ENCODE results near the gene SKA2.
"Not testable (repeated sequence)": the region's sequence is repeated elsewhere in the genome, so short reads cannot be mapped to it uniquely, and the experiment has no call there.

SKA2 gene

DNA sequence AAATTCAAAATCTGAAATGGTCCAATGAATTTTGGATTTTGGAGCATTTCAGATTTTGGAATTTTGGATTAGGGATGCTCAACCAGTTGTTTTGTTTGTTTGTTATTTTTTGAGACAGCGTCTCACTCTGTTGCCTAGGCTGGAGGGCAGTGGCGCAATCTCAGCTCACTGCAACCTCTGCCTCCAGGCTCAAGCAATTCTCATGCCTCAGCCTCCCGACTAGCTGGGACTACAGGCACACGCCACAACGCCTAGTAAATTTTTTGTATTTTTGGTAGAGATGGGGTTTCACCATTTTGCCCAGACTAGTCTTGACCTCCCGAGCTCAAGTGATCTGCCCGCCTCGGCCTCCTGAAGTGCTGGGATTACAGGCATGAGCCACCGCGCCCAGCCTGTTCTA, 16.6 kb downstream of the SKA2 start:
- H3K4me1 ChIP-seq (ENCODE audit: insufficient read depth, low read length); H3K9ac ChIP-seq (ENCODE audit: low read depth, low read length); H3K36me3 ChIP-seq (ENCODE audit: insufficient read depth, low read length); H3K9me3 ChIP-seq (ENCODE audit: control insufficient read depth, insufficient read depth, low read length): not testable (repeated sequence)

DNA sequence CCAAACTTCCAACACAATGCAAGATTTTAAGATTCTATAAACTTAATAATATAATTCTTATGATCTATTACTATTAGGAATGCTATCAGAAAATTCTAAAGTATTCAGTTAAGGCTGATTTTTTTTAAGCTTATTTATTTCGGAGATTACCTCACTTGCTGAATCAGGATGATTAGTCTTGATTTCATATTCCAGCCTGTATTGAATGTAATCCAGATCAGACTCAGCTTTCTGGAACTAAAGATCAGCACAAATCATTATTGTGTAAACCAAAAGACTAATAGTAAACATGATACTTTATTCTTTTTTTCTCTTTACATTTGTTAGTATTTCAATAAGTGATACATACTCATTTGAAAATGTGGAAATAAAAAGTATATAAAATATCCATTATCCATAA, 23.9 kb downstream of the SKA2 start:
- no peak overlapping the region for H3K9ac ChIP-seq (ENCODE audit: low read depth, low read length)
- peaks cover 5% of the 10 kb centered on the region; the same call in 1 of the 2 replicates for H3K36me3 ChIP-seq (ENCODE audit: insufficient read depth, low read length)

DNA sequence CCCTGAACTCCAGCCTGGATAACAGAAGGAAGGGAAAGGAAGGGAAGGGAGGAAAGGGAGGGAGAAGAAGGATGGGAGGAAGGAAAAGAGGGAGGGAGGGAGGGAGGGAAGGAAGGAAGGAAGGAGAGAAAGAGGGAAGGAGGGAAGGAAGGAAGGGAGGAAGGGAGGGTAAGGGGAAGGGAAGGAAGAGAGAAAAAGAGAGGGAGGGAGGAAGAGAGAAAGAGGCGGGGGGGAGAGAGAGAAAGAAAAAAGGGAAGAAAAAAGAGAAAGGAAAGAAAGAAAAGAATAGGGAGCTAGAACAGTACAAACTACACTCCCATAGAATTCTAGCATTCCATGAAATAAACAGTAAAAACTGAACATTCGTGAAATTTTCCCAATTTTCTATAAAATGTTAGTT, 25.2 kb downstream of the SKA2 start:
- Histone ChIP-seq H3K36me3 (ENCODE audit: insufficient read depth, low read length) (peaks cover 5% of the 10 kb centered on the region; the same call in 1 of the 2 replicates), H3K4me1 (ENCODE audit: insufficient read depth, low read length) (no peaks in the 10 kb centered on the region), H3K9me3 (ENCODE audit: control insufficient read depth, insufficient read depth, low read length) (no peaks in the 10 kb centered on the region), H3K9ac (ENCODE audit: low read depth, low read length) (no peak overlapping the region)

More for the DNA sequence above, 23.9 kb downstream of the SKA2 start:
- Histone ChIP-seq H3K4me1 (ENCODE audit: insufficient read depth, low read length) (no peaks in the 10 kb centered on the region), H3K9me3 (ENCODE audit: control insufficient read depth, insufficient read depth, low read length) (no peaks in the 10 kb centered on the region)

DNA sequence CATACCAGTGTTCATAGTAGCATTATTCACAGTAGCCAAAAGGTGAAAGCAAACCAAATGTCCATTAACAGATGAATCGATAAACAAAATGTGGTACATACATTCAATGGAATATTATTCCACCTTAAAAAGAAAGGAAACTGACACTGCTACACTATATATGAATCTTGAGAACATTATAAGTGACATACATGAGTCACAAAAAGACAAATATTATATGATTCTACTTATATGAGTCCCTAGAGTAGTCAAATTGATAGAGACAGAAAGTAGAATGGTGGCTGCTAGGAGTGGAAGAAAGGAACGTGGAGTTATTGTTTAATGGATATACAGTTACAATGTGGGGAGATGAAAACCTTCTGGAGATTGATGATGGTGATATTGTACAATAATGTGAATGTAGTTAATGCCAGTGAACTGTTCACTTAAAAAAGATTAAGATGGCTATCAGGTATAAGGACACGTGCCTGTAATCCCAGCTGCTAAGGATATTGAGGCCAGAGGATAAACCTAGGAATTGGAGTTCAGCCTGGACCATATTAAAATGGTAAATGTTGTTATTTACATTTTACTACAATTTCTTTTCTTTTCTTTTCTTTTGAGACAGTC, 28.1 kb downstream of the SKA2 start:
- Histone ChIP-seq H3K9ac (ENCODE audit: low read depth, low read length) (no peak overlapping the region), H3K36me3 (ENCODE audit: insufficient read depth, low read length) (peaks cover 5% of the 10 kb centered on the region; the same call in 1 of the 2 replicates), H3K9me3 (ENCODE audit: control insufficient read depth, insufficient read depth, low read length) (no peaks in the 10 kb centered on the region), H3K4me1 (ENCODE audit: insufficient read depth, low read length) (no peaks in the 10 kb centered on the region)

DNA sequence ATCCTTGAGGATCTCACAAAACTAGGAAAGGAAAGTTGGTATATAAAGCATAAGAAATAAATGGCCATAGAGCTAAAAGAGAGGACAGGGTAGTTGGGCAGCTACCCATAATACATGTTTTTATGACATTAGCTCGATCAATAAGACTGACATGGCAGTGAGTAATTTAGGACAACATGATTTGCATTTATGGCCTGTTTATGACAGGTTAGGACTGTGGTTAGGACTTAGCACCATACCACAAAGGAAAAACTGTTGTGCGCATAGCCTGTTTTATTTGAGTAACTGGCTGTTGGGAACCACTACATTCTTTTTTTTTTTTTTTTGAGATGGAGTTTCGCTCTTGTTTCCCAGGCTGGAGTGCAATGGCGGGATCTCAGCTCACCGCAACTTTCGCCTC, 30.3 kb downstream of the SKA2 start:
- Histone ChIP-seq H3K9ac (ENCODE audit: low read depth, low read length) (no peak overlapping the region), H3K36me3 (ENCODE audit: insufficient read depth, low read length) (peaks cover 11% of the 10 kb centered on the region), H3K4me1 (ENCODE audit: insufficient read depth, low read length) (no peaks in the 10 kb centered on the region), H3K9me3 (ENCODE audit: control insufficient read depth, insufficient read depth, low read length) (no peaks in the 10 kb centered on the region)

DNA sequence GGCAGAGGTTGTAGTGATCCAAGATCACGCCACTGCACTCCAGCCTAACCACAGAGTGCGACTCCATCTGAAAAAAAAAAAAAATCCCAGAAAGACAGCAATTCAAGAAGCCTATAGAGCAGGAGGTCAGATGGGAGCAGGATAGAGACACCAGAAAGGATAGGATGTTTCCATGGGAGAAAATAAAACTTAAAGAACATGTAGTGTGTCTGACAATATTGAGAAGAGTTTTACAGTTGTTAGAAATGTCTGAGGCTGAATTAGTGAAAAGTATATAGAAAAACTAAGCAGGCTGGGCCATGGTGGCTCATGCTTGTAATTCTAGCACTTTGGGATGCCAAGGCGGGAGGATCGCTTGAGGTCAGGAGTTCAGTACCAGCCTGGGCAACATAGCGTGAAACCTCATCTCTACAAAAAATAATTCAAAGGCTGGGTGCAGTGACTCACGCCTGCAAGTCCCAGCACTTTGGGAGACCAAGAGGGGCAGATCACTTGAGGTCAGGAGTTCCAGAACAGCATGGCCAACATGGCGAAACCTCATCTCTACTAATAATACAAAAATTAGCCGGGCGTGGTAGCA, 33.0 kb downstream of the SKA2 start:
- Histone ChIP-seq H3K9ac (ENCODE audit: low read depth, low read length) (no peak overlapping the region), H3K9me3 (ENCODE audit: control insufficient read depth, insufficient read depth, low read length) (no peaks in the 10 kb centered on the region), H3K4me1 (ENCODE audit: insufficient read depth, low read length) (no peaks in the 10 kb centered on the region), H3K36me3 (ENCODE audit: insufficient read depth, low read length) (peaks cover 6% of the 10 kb centered on the region)

DNA sequence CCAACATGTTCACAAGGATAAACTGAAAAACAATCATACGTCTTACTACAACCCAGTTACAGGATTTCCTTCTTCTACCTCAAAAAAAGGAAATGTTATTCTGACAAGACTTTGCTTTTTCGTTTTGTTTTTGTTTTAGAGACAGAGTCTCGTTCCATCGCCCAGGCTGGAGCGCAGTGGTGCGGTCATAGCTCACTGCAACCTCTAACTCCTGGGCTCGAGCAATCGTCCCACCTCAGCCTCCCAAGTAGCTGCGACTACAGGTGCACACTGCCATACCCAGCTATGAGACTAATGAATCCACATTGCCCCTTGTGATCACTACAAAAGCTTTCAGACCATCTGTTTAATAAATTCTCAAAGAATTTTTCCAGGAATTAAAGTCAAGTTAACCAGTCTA, 39.5 kb downstream of the SKA2 start:
- Histone ChIP-seq H3K4me1 (ENCODE audit: insufficient read depth, low read length) (no peaks in the 10 kb centered on the region), H3K9ac (ENCODE audit: low read depth, low read length) (no peak overlapping the region), H3K36me3 (ENCODE audit: insufficient read depth, low read length) (peaks cover 9% of the 10 kb centered on the region), H3K9me3 (ENCODE audit: control insufficient read depth, insufficient read depth, low read length) (no peaks in the 10 kb centered on the region)

DNA sequence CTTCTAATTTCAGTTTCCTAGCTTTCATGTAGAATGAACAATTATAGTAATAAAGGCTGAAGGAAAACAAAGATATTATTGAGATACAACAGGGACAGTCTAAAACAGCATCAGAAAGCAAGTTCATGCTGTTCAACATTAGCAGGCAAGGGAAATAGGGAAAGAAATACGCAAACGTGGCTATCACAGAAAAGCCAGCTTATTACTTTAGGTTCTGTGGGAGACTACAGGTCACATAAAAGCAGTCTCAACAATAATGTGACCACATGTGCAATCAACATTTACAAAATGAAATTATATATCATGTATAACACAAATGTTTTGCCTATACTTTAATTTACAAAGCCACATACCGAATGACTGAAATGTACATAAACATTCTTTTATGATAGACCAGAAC, 43.4 kb downstream of the SKA2 start:
- no peaks in the 10 kb centered on the region for H3K4me1 ChIP-seq (ENCODE audit: insufficient read depth, low read length)
- H3K9me3 ChIP-seq (ENCODE audit: control insufficient read depth, insufficient read depth, low read length) = no peaks in the 10 kb centered on the region
- H3K9ac ChIP-seq (ENCODE audit: low read depth, low read length) = no peak overlapping the region
- 0 out of 2 replicates have a peak, but pooled peaks cover 4% of the 10 kb centered on the region for H3K36me3 ChIP-seq (ENCODE audit: insufficient read depth, low read length)

DNA sequence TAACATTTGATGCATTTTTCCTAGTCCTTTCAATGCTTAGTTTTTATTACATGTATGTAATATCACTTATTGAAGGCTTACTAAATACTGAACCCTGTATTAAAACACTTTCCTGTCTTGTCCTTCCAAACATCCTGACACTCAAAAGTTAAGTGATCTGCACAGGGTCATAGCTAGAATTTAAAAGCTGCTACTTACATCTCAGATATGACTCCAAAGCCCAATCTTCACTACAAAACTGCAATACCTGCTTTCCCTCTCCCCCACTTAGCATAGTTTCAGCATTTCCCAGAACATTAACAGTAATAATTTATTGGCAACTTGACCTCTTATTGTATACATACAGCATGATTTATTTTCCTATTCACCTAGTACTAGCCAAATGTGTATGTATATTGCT, 44.0 kb downstream of the SKA2 start:
- Histone ChIP-seq H3K9ac (ENCODE audit: low read depth, low read length) (no peak overlapping the region), H3K4me1 (ENCODE audit: insufficient read depth, low read length) (no peaks in the 10 kb centered on the region), H3K36me3 (ENCODE audit: insufficient read depth, low read length) (0 out of 2 replicates have a peak, but pooled peaks cover 4% of the 10 kb centered on the region), H3K9me3 (ENCODE audit: control insufficient read depth, insufficient read depth, low read length) (no peaks in the 10 kb centered on the region)

DNA sequence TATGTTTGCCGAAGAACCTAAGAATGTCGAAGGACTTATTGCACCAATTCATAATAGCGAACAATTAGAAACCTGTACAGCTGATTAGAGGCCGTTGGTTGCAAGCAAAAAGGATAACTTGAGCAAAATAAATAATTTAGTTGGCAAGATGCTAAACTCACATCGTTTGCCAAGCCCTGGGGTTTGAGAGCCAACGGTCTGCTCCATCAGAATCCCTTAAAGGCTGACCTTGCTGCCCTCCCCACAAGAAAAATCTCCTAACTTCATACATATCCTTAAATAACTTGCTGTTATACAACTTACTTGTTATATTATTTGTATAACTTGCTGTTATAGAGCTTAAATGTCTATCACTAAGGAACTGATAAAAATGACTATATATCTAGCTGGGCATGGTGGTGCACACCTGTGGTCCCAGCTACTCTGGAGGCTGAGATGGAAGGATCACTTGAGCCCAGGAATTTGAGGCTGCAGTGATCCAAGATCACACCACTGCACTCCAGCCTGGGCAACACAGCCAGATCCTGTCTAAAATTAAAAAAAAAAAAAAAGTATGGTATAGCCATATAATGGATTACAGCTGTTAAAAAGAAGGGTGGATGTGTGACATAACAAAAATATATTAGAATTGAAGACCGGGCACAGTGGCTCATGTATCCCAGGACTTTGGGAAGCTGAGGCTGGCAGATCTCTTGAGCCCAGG, 46.4 kb downstream of the SKA2 start:
- H3K9ac ChIP-seq (ENCODE audit: low read depth, low read length) = no peak overlapping the region
- H3K36me3 ChIP-seq (ENCODE audit: insufficient read depth, low read length) = peaks cover 3% of the 10 kb centered on the region; the same call in 1 of the 2 replicates
- H3K4me1 ChIP-seq (ENCODE audit: insufficient read depth, low read length) = no peaks in the 10 kb centered on the region
- no peaks in the 10 kb centered on the region for H3K9me3 ChIP-seq (ENCODE audit: control insufficient read depth, insufficient read depth, low read length)

DNA sequence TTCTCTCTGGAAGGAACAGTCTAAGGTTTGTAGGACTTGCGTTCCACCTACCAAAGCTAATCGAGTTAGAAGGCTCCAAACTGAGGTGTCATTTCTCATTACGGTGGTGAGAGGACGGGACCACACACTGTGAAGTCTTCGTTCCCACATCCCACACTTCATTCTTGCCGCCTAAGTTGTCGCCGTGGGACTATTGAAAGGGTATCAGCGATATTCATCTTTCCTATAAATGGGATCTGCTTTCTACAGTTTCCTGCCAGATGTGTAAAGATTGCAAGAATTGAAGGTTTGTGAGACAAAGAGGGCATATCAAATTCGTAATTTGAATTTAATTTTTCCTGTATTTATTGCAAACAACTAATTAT, 47.7 kb downstream of the SKA2 start:
- Histone ChIP-seq H3K9me3 (ENCODE audit: control insufficient read depth, insufficient read depth, low read length) (no peaks in the 10 kb centered on the region), H3K4me1 (ENCODE audit: insufficient read depth, low read length) (no peaks in the 10 kb centered on the region), H3K9ac (ENCODE audit: low read depth, low read length) (peak overlapping the region; percentile 75), H3K36me3 (ENCODE audit: insufficient read depth, low read length) (peaks cover 3% of the 10 kb centered on the region; the same call in 1 of the 2 replicates)

DNA sequence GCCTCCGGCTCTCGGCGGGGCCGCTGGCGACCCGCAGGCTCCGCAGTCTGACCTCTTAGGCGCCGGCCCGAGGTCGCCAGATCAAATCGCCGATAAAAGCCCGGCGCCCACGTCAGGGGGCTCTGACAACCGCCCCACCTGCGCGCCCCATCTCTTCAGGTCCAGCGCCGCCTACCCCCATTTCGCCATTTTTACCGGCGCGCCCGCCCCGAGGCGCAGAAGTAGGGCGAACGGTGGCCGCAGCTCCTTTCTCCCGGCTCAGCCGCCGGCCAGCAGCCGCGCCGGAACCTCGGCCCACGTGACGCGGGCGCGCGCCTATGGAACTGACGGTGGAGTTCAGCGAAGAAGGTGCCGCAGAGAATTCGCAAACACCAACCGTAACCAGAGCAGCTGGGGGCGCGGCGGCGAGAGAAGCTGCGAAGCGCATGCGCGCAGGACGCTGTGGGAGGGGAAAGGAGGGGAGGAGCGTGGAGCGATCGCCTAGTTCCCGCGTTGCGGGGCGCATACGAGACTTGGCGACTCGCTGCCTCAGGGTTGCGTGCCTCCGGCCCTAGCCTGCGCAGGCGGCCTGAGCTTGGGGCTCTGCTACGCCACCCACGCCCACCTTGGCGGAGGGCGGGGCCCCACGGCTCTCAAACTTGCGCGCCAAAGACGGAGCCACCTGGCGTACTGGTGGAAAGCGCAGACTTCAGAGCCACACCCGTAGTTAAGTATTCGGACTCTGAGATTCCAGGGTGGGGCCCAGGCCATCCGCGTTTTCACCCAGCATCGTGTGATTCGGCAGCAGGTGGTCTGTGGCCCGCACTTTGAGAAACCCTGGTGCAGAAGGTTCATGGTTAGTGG, 48.3 kb downstream of the SKA2 start, which contains the start of gene TRIM37:
Gene TRIM37, minus strand, starts transcription at position 418 of the 843 bp plus-strand sequence. CDS start 419 bp downstream, outside the sequence.
- H3K4me1 ChIP-seq (ENCODE audit: insufficient read depth, low read length) = no peaks in the 10 kb centered on the region
- H3K36me3 ChIP-seq (ENCODE audit: insufficient read depth, low read length) = peaks cover 3% of the 10 kb centered on the region; the same call in 1 of the 2 replicates
- H3K9ac ChIP-seq (ENCODE audit: low read depth, low read length) = peak within 1 kb of the TSS; percentile 75
- H3K9me3 ChIP-seq (ENCODE audit: control insufficient read depth, insufficient read depth, low read length) = no peaks in the 10 kb centered on the region

DNA sequence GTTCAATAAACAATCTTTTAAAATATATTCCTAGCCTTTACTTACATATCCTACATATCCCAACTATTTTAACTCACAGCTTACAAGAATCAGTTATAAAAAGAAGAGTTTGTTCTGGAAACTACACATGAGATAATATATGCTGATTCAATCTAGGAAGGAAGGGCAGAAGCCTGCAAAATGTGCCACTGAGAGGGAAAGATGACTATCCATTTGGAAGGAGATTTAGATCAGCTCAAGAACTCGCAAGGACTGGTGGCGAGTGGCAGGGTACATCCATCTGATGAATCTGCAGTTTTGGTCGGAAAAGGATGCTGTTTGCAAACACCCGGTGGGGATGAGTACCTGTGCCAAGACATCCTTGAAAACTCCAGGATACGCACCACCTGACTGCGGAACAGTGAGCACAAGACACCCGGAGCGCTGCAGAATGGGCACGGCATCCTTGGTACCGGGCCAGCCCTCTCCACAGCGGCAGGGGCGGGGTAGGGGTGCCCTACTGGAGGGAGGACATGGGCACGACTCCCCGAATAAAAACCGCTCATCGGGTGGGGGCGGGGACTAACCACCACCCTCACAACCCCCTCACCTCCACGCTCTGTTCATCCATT, 49.0 kb downstream of the SKA2 start:
- peaks cover 3% of the 10 kb centered on the region; the same call in 1 of the 2 replicates for H3K36me3 ChIP-seq (ENCODE audit: insufficient read depth, low read length)
- H3K9ac ChIP-seq (ENCODE audit: low read depth, low read length) = peak overlapping the region; percentile 75
- no peaks in the 10 kb centered on the region for H3K4me1 ChIP-seq (ENCODE audit: insufficient read depth, low read length)
- H3K9me3 ChIP-seq (ENCODE audit: control insufficient read depth, insufficient read depth, low read length) = no peaks in the 10 kb centered on the region

DNA sequence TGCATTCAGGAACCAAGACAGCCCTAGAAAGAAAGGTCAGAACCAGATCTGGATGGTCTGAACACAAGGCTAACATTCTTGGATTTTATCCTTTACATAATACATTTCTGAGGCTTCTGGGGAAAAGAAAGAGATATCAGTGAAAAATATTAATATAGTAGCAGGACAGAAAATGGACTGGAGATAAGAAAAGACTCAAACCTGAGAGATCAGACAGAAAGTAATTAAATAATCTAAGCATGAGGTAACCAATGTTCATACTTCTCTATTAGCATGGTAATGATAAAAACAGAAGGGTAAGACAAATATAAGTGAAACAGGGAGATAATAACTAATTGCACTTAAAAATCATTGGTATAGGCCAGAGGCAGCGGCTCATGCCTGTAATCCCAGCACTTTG, 53.8 kb downstream of the SKA2 start:
- Histone ChIP-seq H3K36me3 (ENCODE audit: insufficient read depth, low read length) (peaks cover 3% of the 10 kb centered on the region; the same call in 1 of the 2 replicates), H3K4me1 (ENCODE audit: insufficient read depth, low read length) (no peaks in the 10 kb centered on the region), H3K9ac (ENCODE audit: low read depth, low read length) (no peak overlapping the region), H3K9me3 (ENCODE audit: control insufficient read depth, insufficient read depth, low read length) (no peaks in the 10 kb centered on the region)
